GM21529 (cell line): Measurements from ENCODE around the gene TUBA8.
"Not testable (repeated sequence)": the region's sequence is repeated elsewhere in the genome, so short reads cannot be mapped to it uniquely, and the experiment has no call there.

Experiments
- ATAC-seq: cut with Tn5 transposase; IDR thresholded peaks from one replicate; pipeline ENCODE4 v1.9.1; 2021; ENCODE audit not compliant: unreplicated experiment

TUBA8 gene

DNA sequence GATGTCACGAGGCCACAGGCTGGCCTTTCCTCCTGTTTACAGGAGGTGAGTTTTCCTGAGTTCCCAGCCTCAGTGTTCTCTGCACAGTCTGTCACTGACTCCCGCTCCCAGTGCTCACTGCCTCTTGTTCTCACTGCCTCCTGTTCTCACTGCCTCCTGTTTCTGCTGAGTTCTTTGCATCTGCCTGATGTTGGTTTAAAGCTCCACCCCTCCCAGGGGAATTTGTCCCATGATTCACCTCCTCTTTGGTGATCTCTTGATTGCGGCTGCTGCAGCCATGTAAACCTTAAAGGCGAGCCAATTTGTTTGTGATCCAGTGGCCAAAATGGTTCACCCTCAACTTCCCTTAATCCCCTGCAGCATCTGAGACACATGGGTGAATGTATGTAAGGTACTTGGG is 6.0 kb upstream of the TUBA8 start:
- ATAC-seq = no peak

GRCh38 chr22:18105981-18106380 is 4.6 kb upstream of the TUBA8 start:
- ATAC-seq = not testable (repeated sequence)

GRCh38 chr22:18106550-18107341 is 3.9 kb upstream of the TUBA8 start:
- peak; percentile 52 for ATAC-seq

- ATAC-seq = no peak
Measured at GRCh38 chr22:18108187-18108586, 2.4 kb upstream of the TUBA8 start.

GRCh38 chr22:18109410-18110193 is 1.0 kb upstream of the TUBA8 start:
- no peak for ATAC-seq

DNA sequence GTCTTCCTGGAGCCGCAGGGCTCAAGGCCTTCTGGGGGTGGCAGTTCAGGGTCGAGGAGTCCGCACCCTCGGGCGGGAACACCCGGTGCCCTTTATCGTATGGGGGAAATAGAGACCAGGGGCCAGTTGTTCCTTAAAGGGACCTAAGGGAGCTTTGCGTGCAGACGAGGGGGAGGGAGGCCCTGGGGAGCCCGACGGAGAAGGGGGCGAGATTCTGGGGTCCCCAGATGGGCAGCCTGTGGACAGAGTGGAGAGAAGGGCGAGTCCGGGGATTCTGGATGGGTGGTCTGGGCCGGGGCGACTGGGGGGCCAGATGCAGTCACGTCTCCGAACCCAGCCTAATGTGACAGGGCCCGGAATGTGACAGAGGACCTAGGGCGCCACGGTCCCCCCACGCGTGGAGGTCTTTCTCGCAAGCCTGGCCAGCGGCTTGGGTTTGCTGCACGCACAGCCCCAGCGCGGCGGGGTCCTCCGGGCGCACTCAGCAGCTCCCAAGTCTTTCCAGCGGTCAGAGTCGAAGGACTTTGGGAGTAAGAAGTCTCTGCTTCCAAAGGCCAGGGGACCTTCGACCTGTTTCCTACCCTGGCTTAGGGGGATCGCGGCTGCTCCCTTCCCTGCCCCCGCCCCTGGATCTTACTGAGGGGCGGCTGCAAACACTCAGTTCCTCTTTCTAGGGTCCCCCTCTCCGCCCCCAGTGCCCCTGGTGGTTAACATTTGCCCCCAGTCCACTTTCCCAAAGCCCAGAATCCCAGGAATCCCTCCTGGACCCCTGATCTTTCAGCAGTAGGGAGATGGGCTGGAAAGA is 547 bp downstream of the TUBA8 start:
- ATAC-seq = no peak

DNA sequence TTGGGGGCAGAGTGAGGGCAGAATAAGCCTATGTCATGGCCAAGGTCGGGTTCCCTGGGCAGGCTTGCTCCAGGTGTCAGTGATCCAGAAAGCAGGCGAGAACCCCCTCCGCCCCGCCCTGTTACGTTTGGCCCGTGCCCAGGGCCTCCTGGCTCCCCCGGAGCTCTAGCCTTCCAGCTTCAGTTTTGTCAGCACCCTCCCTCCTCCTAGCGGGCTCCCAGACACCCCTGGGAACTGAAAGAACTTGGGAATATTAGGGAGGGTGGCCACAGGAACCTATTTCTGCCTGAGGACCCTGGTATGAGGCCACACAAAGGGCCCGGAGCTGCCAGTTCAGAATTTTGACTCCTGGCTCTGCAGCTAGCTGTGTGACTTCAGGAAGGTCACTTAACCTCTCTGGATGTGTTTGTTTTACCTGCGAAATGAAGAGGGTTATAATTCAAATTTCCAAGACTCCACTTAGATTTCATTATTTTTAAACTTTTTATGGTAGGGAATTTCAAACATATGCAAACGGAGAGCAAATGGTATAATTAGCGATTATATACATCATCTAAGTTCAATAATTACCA is 1.2 kb downstream of the TUBA8 start:
- ATAC-seq = no peak

DNA sequence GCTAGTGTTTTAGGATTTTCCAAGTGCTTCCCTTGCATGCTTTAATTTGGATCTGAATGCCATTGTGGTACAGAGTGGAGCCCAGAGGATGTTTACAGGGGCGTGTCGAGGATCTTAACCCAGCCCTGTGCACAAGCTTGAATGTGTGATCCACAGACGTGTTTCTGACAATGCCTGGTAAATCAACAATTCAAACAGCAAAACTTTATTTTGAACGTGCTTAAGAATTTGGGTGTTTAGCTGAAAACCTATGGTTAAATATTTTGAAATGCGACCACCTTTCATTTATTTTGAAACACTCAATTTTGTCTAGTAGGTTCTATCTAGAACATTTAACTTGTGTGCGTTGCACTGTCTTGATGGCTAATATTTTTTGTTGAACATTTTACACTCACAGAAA is 1.8 kb downstream of the TUBA8 start:
- ATAC-seq = no peak

GRCh38 chr22:18113680-18114394 is 3.2 kb downstream of the TUBA8 start:
- no peak for ATAC-seq

DNA sequence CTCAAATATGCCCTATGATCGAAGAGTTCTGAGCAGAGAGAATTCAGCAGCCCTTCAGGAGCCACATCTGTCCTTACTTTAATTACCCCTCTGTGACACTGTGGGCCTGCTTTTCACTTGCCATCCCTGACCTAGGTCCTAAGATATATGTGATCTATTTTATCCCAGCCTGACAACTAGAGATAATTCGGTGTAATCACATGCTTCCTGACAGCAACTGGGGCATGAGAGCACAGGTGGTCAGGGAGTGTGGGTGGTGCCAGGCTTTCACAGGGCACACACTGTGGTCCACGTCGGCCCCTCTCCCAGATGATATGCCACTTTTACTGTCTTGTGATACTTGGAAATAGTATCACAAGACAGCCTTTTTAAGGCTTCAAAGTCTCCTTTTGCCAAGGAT is 3.9 kb downstream of the TUBA8 start:
- ATAC-seq = no peak

GRCh38 chr22:18114976-18115652 is 4.5 kb downstream of the TUBA8 start:
- ATAC-seq = no peak

- no peak for ATAC-seq
Measured at GRCh38 chr22:18115906-18116371, 5.3 kb downstream of the TUBA8 start.

DNA sequence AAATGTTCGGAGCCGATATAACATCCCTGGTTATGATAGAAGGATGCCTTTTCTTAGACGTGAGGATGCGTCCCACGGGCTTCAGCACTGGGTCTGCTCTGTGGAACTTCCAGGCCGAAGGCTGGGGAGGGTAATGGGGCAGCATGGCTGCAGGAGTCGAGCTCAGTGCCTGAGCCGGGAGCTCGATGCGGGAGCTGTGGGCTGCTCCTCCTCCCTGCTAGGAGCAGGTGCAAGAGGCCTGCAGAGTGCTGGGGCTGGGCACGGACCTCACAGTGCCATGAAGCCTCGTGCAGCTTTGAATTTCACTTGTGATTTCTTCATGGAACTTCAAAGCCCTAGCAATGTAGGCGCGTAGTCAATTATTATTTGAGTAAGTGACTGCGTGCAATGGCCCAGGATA is 6.0 kb downstream of the TUBA8 start:
- ATAC-seq = no peak

GRCh38 chr22:18118345-18118915 is 7.8 kb downstream of the TUBA8 start:
- no peak for ATAC-seq

GRCh38 chr22:18119409-18120110 is 9.0 kb downstream of the TUBA8 start:
- no peak for ATAC-seq

- no peak for ATAC-seq
Measured at GRCh38 chr22:18120857-18121256, 10.2 kb downstream of the TUBA8 start.

DNA sequence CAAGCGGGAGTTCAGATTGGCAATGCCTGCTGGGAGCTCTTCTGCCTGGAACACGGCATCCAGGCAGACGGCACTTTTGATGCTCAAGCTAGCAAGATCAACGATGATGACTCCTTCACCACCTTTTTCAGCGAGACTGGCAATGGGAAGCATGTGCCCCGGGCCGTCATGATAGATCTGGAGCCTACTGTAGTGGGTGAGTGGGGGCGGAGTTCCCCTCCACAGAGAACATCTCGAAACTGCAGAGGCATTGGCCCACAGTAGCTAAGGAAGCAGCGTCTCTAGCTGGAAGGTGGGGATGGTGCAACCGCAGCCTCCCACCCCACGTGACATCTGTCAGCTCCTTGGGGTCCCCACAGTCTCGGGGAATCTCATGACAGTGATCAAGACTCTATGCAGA is 10.9 kb downstream of the TUBA8 start:
- no peak for ATAC-seq

- no peak for ATAC-seq
Measured at GRCh38 chr22:18121954-18122554, 11.4 kb downstream of the TUBA8 start.
